ENCODE results near the gene MACROD2.
"Not testable (repeated sequence)": the region's sequence is repeated elsewhere in the genome, so short reads cannot be mapped to it uniquely, and the experiment has no call there.

MACROD2 gene

DNA sequence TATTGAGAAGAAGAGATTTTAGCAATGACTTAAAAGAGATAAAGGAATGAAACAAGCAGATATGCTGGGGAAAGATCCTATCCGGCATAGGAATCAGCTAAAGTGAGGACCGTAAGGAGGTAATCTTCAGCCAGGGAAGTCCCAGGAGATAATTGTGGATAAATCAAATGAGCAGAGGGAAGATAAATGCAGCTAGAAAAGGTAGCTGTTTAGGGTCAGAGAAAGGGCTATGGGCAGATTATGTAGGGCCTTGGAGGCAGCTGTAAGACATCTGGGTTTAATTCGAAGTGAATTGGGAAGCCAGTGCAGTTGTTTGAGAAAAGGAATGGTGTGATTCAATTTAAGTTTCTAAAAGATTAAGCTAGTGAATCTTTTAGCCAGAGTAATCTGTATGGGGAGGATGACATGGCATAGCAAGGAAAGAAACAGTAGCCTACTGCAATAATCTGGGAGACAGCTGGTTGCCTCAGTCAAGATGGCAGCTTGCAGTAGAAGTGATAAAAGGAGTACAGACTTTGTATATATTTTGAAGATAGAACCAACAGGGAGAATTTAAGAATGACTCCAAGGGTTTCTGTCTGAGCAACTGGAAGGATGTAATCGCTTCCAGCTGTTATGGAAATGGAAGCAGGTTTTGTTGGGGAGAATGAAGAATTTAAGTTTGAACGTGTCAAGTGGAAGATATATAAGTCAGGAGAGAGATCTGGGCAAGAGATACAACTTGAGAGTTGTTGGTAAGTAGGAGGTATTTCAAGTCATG, 894.4 kb downstream of the MACROD2 start:
- DNase-seq, result no peak

DNA sequence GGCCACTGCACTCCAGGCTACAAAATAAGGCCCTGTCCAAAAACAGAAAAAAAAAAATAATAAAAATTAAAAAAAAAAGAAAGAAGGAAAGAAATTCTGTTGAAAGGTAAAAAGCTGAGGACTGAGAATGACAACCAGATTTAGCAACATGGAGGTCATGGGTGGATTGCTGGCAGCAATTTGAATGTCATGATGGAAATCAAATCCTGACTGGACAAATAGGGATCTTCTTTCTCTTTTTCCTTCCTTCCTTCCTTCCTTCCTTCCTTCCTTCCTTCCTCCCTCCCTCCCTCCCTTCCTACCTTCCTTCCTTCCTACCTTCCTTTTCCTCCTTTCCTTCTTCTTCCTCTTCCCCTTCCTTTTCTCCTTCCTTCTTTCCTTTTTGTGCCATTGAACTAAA, 895.4 kb downstream of the MACROD2 start:
- no peak for DNase-seq

DNA sequence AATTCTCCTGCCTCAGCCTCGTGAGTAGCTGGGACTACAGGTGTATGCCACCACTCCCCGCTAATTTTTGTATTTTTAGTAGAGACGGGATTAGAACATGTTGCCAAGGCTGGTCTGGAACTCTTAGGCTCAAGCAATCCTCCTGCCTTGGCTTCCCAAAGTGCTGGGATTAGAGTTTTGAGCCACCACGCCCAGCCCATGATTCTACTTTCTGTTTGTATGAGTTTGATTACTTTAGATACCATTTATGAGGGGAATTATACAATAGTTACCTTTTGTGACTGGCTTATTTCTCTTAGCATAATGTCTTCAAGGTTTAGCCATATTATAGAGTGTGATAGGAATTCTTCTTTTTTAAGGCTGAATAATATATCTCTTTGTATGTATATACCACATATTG, 897.5 kb downstream of the MACROD2 start:
- DNase-seq, result no peak

DNA sequence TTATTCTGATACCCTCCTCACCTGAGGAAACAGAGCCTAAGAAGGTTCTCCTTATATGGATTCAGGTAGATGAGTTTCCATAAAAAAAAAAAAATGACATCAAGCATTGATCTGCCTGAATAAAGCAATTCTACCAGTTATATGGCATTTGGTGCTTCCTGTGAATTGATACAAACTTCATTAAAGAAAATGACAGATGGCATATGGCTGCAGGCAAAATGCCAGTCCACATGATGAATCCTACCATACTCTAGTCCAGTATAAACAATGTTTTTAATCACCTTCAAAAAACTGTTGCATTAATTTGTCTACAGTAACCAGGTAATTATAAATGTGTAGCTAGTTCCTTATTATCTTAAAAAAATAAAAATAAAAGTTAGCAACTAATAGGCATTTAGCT, 901.3 kb downstream of the MACROD2 start:
- no peak for DNase-seq

DNA sequence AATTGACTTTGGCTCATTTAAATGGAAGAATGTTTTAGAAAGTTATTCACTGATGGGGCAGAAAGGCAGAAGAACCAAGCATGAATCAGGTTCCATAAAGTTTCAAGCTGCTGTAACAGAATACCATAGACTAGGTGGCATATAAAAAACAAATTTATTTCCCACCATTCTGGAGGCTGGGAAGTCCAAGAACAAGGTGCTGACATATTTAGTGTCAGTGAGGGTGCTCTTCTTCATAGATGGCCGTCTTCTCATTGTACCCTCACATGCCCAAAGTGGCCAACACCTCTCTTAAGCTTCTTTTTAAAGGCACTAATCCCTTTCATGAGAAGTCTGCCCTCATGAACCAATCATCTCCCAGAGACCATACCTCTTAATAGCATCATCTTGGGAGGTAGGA, 902.3 kb downstream of the MACROD2 start:
- DNase-seq, result no peak

DNA sequence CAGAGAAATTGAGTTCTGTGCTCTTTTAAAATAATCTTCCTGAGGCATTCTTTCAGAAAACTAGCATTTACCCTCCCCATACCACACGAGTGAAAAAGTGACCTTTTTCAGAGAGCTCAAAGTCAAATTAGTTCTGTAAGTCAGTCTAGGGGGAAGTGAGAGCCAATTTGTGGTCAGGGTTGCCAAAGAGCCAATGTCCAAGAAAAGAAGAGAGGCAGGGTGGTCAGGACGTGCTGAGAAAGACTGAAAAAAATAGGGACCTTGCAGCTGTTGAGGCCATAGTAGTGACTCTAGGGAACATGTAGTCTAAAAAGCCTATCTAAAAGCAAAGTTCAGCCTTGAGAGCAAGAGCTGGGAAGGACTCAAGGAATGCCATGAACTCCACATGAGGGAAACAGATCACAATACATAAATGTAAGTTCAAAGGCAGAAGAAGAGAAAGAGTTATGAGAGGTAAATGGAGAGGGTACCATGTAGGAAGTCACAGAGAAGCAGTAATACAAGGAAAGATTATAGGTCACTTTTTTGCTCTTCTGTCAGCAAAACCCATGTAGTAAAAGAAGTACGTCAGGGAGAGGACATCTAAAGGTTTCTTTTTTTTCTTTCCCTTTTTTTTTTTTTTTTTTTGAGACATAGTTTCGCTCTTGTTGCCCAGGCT, 907.2 kb downstream of the MACROD2 start:
- DNase-seq, result no peak

DNA sequence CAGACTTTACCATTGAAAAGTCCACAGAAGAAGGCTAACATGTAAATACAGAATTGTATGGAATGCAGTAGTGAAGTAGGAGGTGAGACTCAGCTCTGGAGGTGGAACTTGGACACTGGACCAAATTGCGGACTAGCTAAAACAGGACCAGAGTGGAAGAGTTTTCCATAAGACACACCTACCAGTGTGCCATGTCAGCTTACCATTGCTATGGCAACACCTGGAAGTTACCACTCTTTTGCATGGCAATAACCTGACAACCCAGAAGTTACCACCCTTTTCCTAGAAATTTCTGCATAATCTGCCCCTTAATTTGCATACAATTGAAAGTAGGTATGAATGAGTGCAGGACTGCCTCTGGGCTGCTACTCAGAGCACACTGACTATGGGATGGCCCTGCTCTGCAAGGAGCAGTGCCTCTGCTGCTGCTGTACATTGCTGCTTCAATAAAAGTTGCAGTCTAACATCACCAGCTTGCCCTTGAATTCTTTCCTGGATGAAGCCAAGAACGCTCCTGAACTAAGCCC, 911.7 kb downstream of the MACROD2 start:
- DNase-seq, result no peak

DNA sequence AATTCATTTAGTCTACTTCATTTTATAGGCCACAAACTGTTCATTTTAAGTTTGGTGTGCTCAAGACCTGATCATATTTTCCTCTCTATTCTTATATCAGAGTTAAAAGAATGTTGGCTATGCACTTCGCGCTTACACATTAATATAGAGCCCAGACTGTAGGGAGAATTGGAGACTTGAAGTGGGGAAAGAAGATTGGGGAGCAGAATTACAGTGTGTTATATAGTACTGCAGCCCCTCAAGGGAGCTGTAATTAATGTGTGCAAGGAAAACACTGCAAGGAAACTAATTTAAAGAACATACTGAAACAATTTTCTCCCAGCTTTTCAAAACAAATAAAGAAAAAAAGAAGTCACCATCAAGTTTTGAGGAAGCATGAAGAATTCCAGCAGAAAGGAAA, 914.8 kb downstream of the MACROD2 start:
- no peak for DNase-seq

DNA sequence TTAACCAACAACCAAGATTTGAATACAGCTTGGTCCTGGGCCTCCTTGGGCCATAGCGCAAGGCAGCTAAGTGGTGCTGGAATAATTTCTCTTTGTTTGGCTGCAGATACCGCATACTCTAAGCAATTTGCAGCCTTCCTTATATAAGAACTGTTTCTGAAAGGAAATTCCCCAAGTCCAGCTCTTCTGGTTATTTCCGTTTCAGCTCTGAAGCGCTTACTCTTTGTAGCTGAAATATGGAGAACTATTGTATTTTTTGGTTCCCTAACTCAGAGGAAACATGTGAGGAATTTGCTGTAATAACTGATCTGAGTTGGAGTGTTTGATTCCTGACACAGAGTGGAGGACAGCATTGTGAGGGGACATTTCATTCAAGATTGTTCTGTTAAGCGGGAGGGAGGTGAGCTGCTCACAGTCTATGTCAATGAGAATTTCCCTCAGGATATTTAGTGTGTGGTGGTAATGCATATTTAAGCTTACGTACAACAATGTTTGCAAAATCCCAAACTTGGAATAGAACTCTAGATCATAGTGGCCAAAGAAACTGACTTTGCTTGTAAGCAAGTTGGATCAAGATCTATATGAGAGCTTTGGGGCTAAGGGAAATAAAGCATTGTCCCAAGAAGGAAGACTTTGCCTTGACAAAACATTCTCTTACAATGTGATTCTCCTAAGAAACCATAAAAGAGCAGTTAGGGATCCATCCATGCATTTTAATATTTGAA, 918.7 kb downstream of the MACROD2 start:
- DNase-seq, result no peak

DNA sequence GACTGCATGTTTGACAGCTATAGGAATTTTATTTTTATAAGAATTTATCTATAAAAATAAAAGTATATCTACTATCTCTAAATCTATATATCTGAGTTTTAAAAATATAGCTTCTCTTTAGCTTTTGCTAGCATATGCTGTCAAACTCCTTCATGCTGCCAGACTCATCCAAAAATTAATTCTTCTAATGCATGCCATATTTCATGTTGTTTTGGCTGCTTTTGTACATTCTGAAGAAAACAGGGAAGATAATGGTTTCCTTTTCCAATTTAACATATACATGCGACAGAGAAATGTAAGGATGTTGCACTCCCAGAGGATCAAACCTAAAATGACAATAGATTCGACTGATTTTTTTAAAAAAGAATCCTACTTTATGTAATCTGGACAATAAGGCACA, 919.3 kb downstream of the MACROD2 start:
- no peak for DNase-seq

DNA sequence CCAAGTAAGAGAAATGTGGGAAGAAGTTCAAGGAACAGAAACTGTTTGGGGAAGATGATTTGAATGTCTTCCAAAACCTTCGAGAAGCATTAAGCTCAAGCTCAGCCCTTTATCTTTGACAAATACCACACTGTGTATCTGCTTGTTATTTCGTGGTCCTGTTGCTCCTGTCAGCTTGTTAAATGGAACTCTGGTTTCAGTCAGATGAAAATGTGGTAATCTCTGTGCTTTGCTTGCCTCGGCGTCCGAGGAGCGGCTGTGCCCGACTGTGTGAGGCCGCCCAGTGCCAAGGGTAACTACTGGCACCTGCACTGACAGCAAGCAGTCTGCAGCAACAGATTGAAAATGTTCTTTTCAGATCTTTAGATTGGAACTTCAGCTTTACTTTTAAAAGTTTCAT, 920.0 kb downstream of the MACROD2 start:
- no peak for DNase-seq

DNA sequence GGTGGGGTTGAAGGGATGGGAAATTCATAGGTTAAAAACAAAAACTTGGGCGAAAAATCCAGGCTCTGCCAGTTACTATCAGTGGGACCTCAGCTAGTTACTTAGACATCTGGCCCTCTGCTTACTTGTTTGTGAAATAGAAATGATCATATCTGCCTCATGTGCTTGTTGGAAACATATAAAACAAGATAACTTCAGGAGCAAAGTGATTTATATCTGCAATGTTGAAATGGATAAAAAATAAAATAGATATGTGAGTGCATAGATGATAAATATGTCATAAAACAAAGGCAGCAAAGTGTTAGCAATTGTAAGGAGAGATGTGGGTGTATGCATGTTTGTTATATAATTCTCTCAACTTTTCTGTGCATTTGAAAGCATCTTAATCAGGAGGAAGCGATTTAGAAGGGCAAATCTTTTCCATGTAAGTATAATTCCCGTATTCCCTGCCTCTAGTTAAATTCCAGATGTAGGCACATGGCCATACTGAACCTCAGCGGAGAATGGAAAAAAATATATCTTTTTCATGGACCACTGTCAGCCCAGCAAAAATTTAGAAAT, 921.1 kb downstream of the MACROD2 start:
- no peak for DNase-seq

DNA sequence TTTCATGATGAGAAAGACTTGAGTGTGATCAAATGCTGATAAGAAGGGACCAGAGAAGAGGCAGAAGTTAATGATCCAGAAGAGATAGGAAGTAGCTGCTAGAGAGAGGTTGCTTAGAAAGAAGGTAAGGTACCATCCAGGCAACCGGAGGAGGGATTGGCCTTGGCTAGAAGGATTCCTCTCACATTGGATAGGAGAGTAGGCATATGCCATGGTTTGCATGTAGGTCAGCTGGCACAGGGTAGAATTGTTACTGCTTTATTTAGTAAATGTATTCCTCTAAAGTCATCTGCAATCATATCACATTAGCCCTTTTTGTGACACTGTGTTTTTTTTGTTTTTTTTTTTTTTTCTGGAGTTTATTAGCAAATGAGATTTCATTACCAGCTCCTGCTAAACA, 923.0 kb downstream of the MACROD2 start:
- no peak for DNase-seq

DNA sequence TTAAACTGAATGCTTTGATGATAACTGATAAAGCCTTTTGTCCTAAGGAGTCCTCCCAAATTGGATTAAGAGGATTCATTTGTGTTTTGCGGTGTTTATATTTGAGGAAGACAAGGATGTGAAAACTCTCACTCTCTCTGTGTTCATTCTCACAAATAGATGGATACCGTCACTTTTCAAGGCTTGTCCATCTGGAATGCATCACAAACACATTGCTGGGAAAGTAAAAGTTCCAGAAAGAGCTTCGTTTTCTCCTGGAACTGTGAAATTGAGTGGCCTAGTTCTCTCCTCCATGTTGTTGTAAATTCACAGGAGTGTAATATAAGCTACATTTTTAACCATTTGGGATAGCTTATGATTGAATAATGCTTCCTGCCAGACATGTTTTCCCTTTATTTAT, 923.7 kb downstream of the MACROD2 start:
- DNase-seq, result no peak

DNA sequence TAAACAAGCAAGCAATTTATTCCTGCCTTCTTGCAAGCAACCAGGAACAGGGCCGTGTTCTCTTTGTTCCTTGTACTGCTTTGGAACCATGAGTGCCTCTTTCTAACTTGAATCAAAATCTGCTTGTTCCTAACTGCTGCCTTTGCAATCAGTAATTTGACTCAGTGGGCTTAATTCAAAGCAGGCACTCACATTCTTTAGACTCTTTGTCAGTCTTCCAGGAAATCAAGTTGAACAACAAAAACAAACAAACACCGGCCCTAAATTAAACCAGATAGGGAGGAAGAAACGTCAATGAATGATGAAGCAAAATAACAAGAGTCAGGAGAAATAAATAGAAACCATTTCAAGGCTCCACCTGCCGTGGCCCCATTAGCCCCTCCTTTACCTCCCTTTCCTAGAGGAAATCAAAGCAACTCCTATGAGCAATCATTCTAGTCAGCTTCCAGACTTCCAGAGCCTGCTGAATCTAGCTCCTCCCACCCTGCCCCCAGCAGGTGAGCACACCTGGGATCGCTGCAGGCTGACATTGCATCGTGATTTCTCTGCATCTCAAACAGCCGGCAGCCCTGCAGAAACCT, 924.3 kb downstream of the MACROD2 start:
- no peak for DNase-seq

DNA sequence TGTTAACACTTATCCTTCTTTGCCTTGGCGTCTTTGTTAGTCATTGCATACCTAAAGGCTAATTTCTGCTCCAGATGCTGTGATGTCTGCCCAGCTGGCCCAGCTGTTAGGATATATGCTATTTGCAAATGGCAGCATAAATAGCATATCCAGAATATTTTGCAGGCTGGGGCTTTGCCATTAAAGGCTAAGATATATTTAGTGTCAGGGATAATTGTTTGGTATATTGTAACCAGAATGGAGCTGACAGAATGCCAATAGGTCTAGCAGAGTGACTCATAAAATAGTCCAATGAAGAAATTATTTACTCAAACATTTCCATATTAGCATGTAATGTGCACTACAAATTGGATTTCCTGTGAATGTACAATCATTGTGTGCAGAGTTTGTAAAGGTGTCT, 926.2 kb downstream of the MACROD2 start:
- no peak for DNase-seq

DNA sequence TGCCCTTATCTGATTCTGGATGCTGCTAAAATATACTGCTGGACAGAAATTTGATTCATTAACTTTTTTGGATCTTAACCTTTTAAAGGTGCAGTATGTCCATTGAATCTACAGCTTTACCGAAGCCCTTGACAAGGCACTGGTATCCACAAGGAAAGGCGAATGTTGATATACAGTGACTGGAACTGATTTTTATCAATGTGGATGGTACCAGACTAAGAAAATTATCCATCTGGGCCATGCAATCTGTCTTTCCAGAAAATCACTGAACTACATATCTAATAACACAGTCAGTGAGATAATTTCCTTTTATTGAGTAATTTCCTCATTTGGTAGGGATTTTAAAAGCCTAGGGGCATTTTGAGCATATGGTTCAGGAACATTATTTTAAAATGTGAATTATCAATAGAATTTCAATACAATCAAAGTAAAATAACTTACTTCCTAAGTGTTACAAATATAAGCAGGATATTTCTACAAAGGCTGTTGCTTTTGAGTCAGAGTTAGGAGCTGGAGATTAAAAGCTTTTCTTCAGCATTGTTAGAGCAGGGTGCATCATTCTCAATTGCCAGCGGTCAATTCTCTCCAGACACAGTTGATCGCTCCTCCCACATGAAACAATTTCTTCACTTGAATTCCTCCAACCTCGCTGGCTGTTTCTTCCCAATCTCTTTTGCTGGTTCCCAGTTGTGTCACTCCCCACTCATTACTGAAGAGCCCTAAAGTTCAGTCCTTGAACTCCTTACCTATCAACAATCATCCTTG, 927.4 kb downstream of the MACROD2 start:
- no peak for DNase-seq

DNA sequence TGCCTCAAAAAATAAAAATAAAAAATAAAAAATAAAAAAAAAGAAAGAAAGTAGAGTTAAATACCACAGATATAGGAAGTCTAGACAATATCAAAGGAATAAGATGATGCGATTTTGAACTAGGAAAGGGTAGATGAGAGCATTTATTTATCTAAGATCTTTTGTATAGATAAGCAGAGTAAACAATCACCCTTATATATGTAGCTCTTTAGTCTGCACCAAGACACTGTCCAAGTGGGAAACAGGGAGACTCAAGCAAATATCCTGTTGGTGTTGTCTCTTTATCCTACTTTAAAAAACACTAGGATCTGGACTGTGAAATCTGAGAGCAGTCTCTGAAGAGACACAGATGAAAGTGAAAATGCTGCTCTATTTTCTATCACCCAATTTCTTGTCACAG, 929.1 kb downstream of the MACROD2 start:
- DNase-seq, result no peak

DNA sequence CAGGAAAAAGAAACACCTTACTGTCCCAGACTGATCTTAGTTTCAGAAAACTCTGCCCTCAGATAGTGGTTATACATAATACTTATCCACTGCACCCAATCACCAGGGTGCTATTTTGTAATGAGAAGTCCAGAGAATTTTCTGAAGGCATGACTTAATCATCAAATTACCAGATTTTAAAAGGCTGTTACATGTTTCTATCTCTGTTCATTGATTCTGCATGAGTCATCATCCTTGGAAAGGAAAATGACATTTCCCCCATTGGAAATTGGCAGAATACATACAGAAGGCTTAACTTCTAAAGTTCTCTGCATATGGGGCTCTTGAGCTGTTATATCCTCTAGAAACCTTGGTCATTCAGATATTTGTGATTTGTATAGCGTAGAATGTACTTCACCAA, 930.0 kb downstream of the MACROD2 start:
- DNase-seq, result no peak

DNA sequence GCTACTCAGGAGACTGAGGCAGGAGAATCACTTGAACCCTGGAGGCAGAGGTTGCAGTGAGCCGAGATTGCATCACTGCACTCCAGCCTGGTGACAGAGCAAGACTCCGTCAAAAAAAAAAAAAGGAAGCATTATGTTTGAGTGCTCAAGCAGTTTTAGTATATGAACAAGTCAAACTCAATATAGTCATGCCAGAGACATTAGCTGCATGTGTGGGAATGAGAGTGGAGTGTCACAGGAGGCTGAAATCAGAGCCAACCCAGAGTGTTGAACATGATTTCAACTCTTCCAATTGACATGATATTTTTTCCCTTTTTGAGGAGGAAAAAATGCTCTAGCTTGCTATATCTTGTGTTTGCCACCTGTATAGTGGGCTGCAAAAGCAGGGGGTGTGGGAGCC, 931.1 kb downstream of the MACROD2 start:
- not testable (repeated sequence) for DNase-seq

DNA sequence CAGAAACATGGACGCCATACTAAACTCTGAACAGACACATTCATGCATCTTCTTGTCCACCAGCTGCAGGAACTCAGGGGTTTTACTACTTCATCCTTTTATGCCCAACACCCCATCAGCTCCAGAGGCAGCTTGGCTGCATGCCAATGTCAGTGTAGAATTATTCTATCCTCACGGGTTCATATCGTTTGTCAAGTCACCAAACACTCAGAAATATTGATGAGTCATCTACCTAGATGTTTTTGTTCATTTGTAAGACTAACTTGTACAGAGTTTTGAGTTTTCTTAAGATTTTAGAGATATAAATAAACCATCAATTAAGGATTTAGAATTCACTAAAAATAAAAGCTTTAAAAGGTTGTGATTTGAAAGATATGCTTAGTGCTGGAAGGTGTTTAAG, 932.8 kb downstream of the MACROD2 start:
- no peak for DNase-seq

DNA sequence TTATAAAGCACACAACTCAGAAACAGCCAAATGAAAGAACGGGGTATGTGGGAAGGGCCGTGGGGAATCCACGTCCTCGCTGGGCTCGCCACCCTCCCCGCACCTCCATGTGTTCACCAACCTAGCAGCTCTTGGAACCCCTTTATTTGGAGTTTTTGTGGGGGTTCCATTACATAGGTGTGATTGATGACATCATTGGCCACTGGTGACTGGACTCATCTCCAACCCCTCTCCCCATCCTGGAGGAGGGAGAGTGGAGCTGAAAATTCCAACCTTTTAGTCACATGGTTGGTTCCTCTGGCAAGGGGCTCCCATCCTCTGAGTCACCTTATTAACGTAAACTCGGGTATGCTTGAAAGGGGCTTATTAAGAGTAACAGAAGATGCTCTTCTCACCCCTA, 934.1 kb downstream of the MACROD2 start:
- no peak for DNase-seq

Measured in activated CD4-positive, alpha-beta T cell treated with anti-CD3 and anti-CD28 coated beads for 1 hour (primary cell).